ENCODE data around the gene SFTA2.
A peak's percentile ranks its signal among the peaks of the same experiment; 100 is the strongest.

Gene SFTA2

GRCh38 chr6:30896541-30896940, 35.4 kb downstream of the SFTA2 start:
- in situ Hi-C loops (cut with HindIII; ENCODE audit: low pct_ligation_motif_present, low pct_unique_long_range_greater_than_20kb, low sequenced_read_pairs), result no loop called here
- no peak for DNase-seq

GRCh38 chr6:30895343-30895742, 36.6 kb downstream of the SFTA2 start:
- in situ Hi-C loops (cut with HindIII; ENCODE audit: low pct_ligation_motif_present, low pct_unique_long_range_greater_than_20kb, low sequenced_read_pairs), result no loop called here
- no peak for DNase-seq

GRCh38 chr6:30894935-30895334, 37.0 kb downstream of the SFTA2 start:
- no peak for DNase-seq
- in situ Hi-C loops (cut with HindIII; ENCODE audit: low pct_ligation_motif_present, low pct_unique_long_range_greater_than_20kb, low sequenced_read_pairs), result no loop called here

GRCh38 chr6:30894381-30894780, 37.6 kb downstream of the SFTA2 start:
- DNase-seq, result no peak

GRCh38 chr6:30893666-30894065, 38.3 kb downstream of the SFTA2 start:
- no peak for DNase-seq
- in situ Hi-C loops (cut with HindIII; ENCODE audit: low pct_ligation_motif_present, low pct_unique_long_range_greater_than_20kb, low sequenced_read_pairs), result no loop called here

More at GRCh38 chr6:30894381-30894780, 37.6 kb downstream of the SFTA2 start:
- in situ Hi-C loops (cut with HindIII; ENCODE audit: low pct_ligation_motif_present, low pct_unique_long_range_greater_than_20kb, low sequenced_read_pairs), result no loop called here

- in situ Hi-C loops (cut with HindIII; ENCODE audit: low pct_ligation_motif_present, low pct_unique_long_range_greater_than_20kb, low sequenced_read_pairs), result no loop called here
- no peak for DNase-seq
Observed at GRCh38 chr6:30893001-30893591, 38.9 kb downstream of the SFTA2 start.

GRCh38 chr6:30891816-30892538, 40.0 kb downstream of the SFTA2 start:
- no peak for DNase-seq
- in situ Hi-C loops (cut with HindIII; ENCODE audit: low pct_ligation_motif_present, low pct_unique_long_range_greater_than_20kb, low sequenced_read_pairs), result no loop called here

- in situ Hi-C loops (cut with HindIII; ENCODE audit: low pct_ligation_motif_present, low pct_unique_long_range_greater_than_20kb, low sequenced_read_pairs), result no loop called here
- no peak for DNase-seq
Observed at GRCh38 chr6:30891450-30891723, 40.6 kb downstream of the SFTA2 start.

GRCh38 chr6:30890646-30891449, 41.1 kb downstream of the SFTA2 start:
- in situ Hi-C loops (cut with HindIII; ENCODE audit: low pct_ligation_motif_present, low pct_unique_long_range_greater_than_20kb, low sequenced_read_pairs), result no loop called here
- DNase-seq, result no peak

GRCh38 chr6:30889921-30890645, 41.9 kb downstream of the SFTA2 start:
- in situ Hi-C loops (cut with HindIII; ENCODE audit: low pct_ligation_motif_present, low pct_unique_long_range_greater_than_20kb, low sequenced_read_pairs), result no loop called here
- DNase-seq, result no peak

- DNase-seq, result no peak
- in situ Hi-C loops (cut with HindIII; ENCODE audit: low pct_ligation_motif_present, low pct_unique_long_range_greater_than_20kb, low sequenced_read_pairs), result no loop called here
Observed at GRCh38 chr6:30889496-30889885, 42.5 kb downstream of the SFTA2 start.

GRCh38 chr6:30888816-30889495, 43.0 kb downstream of the SFTA2 start:
- DNase-seq, result no peak
- in situ Hi-C loops (cut with HindIII; ENCODE audit: low pct_ligation_motif_present, low pct_unique_long_range_greater_than_20kb, low sequenced_read_pairs), result no loop called here

GRCh38 chr6:30887901-30888815, 43.8 kb downstream of the SFTA2 start:
- in situ Hi-C loops (cut with HindIII; ENCODE audit: low pct_ligation_motif_present, low pct_unique_long_range_greater_than_20kb, low sequenced_read_pairs), result no loop called here
- no peak for DNase-seq

- no peak for DNase-seq
- in situ Hi-C loops (cut with HindIII; ENCODE audit: low pct_ligation_motif_present, low pct_unique_long_range_greater_than_20kb, low sequenced_read_pairs), result no loop called here
Observed at GRCh38 chr6:30886897-30887255, 45.1 kb downstream of the SFTA2 start.

GRCh38 chr6:30885999-30886896, 45.7 kb downstream of the SFTA2 start:
- in situ Hi-C loops (cut with HindIII; ENCODE audit: low pct_ligation_motif_present, low pct_unique_long_range_greater_than_20kb, low sequenced_read_pairs), result no loop called here

GRCh38 chr6:30885481-30885998, 46.4 kb downstream of the SFTA2 start:
- no peak for DNase-seq
- in situ Hi-C loops (cut with HindIII; ENCODE audit: low pct_ligation_motif_present, low pct_unique_long_range_greater_than_20kb, low sequenced_read_pairs), result no loop called here

More at GRCh38 chr6:30885999-30886896, 45.7 kb downstream of the SFTA2 start:
- peak; percentile 73 for DNase-seq

Measured in ACHN (cell line).